CD4-positive, CD25-positive, alpha-beta regulatory T cell (primary cell): ENCODE results near the gene C19orf73. TPM values are rescaled to one million over a fixed set of nuclear protein-coding genes. Genes with fewer than 3 reads are reported as not detected.
"Not testable (repeated sequence)": the region's sequence is repeated elsewhere in the genome, so short reads cannot be mapped to it uniquely, and the experiment has no call there.

Source experiments
- ATAC-seq, 2 donors: fragments of 150-1000 bp; cut with Tn5 transposase; one replicate each; pipeline ENCODE4 v1.10.0; 2021; ENCODE audit warnings: low read depth in 2 of 2, moderate number of reproducible peaks in 2 of 2, moderate library complexity in 1 of 2
- DNase-seq, 3 donors: peaks; one replicate each; pipeline versions ENCODE4 v3.0.0 to v3.0.0-alpha.2; 2012 to 2022; ENCODE audit warnings: mixed read lengths in 1 of 3
- H3K27ac ChIP-seq: one replicate; pipeline ENCODE4 v1.7.0; 2013; ENCODE audit warnings: mild to moderate bottlenecking, low read length; ENCODE audit not compliant: insufficient read depth, poor library complexity, severe bottlenecking
- H3K27me3 ChIP-seq: one replicate; pipeline ENCODE4 v1.7.0; 2013; ENCODE audit warnings: low read length; ENCODE audit not compliant: control insufficient read depth, insufficient read depth
- H3K36me3 ChIP-seq: one replicate; pipeline ENCODE4 v1.7.0; 2013; ENCODE audit warnings: mild to moderate bottlenecking, low read length, moderate library complexity; ENCODE audit not compliant: control insufficient read depth, insufficient read depth
- H3K4me1 ChIP-seq: 2 replicates; pipeline ENCODE4 v1.7.0; 2013; ENCODE audit warnings: mild to moderate bottlenecking, low read length; ENCODE audit not compliant: insufficient read depth, control insufficient read depth, poor library complexity, severe bottlenecking
- H3K4me3 ChIP-seq: one replicate; pipeline ENCODE4 v1.7.0; 2013; ENCODE audit warnings: low read depth, mild to moderate bottlenecking, low read length, moderate library complexity
- H3K9me3 ChIP-seq, 2 experiments: 1 replicate in 1 of 2; 2 replicates in 1 of 2; pipeline ENCODE4 v1.7.0; 2013; ENCODE audit warnings: low read length in 2 of 2, mild to moderate bottlenecking in 1 of 2, moderate library complexity in 1 of 2; ENCODE audit not compliant: control insufficient read depth in 2 of 2
- H3K27ac Mint-ChIP-seq, 3 donors: one replicate each; pipeline ENCODE4 v1.8.0; 2020 to 2022; ENCODE audit warnings: mild to moderate bottlenecking in 3 of 3, mixed read lengths in 3 of 3, moderate library complexity in 2 of 3
- H3K27me3 Mint-ChIP-seq: one replicate; pipeline ENCODE4 v1.8.0; 2022; ENCODE audit warnings: mild to moderate bottlenecking, mixed read lengths
- H3K36me3 Mint-ChIP-seq: one replicate; pipeline ENCODE4 v1.8.0; 2020; ENCODE audit warnings: mixed read lengths
- H3K4me1 Mint-ChIP-seq, 4 donors: one replicate each; pipeline ENCODE4 v1.8.0; 2020 to 2022; ENCODE audit warnings: mixed read lengths in 4 of 4, mild to moderate bottlenecking in 1 of 4
- H3K4me3 Mint-ChIP-seq, 4 donors: one replicate each; pipeline ENCODE4 v1.8.0; 2020 to 2022; ENCODE audit warnings: mild to moderate bottlenecking in 4 of 4, mixed read lengths in 4 of 4, moderate library complexity in 3 of 4
- H3K9me3 Mint-ChIP-seq, 7 donors: one replicate each; pipeline ENCODE4 v1.8.0; 2020 to 2022; ENCODE audit warnings: mixed read lengths in 7 of 7, mild to moderate bottlenecking in 3 of 7, moderate library complexity in 2 of 7
- polyA plus RNA-seq, 4 donors: library from polyadenylated mRNA; unstranded; fragments of 300-500 nt; fragmentation: Illumina TruSeq; gene quantifications; one replicate each; pipeline ENCODE4 v1.2.3, GENCODE V29; 2021
- total RNA-seq: library from RNA; stranded (reverse); gene quantifications from one replicate; pipeline ENCODE4 v1.2.3, GENCODE V29; 2022

Gene C19orf73
- total and polyA plus RNA-seq, 5 donors from 2014 or later, result 1.1 to 3.7 (median 1.7) TPM

- ATAC-seq, result no peak
- peak overlapping the region in 2 of 3 donors; percentile 79 to 86 for H3K27ac Mint-ChIP-seq
- H3K4me1 Mint-ChIP-seq, result peaks cover 0 to 55% (median 25%) of the 10 kb centered on the region in 4 donors
- H3K36me3 Mint-ChIP-seq, result peaks cover 16% of the 10 kb centered on the region
- peaks cover 11% of the 10 kb centered on the region for H3K27me3 Mint-ChIP-seq
- Histone ChIP-seq H3K27ac (no peak overlapping the region), H3K4me3 (peak overlapping the region; percentile 95), H3K9me3 (no peaks in the 10 kb centered on the region), H3K36me3 (peaks cover 29% of the 10 kb centered on the region), H3K27me3 (no peaks in the 10 kb centered on the region), H3K4me1 (peaks cover 33% of the 10 kb centered on the region)
- no peak for DNase-seq
- H3K9me3 Mint-ChIP-seq, result peaks cover 0 to 2% (median 0%) of the 10 kb centered on the region in 7 donors
- H3K4me3 Mint-ChIP-seq, result peak overlapping the region; percentile 84 to 96 (median 93)
These were observed 32.6 kb downstream of the C19orf73 start for GRCh38 chr19:49086296-49086695.

DNA sequence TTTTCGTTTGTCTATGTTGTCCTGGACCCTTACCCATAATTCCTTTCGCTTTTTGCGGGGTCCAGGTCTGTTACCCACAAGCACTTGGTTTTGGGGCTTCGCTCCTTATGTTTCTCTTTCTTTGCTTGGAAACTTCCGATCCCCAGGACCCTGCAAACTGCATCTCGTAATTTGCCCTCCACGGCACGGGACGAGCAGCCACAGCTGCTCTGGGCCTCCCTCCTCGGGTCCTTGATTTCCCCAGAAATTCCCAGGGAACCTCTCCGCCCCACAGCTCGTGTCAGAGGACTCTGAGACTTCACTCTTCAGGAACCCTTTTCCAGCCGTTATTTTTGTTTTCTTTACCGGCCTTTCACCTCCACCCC, 33.1 kb downstream of the C19orf73 start:
- H3K27ac ChIP-seq, result peak overlapping the region; percentile 83
- Mint-ChIP-seq H3K27me3 (peaks cover 11% of the 10 kb centered on the region), H3K27ac (peak overlapping the region; percentile 79 to 99 (median 86)), H3K4me1 (peaks cover 0 to 52% (median 25%) of the 10 kb centered on the region in 4 donors), H3K9me3 (peaks cover 0 to 2% (median 0%) of the 10 kb centered on the region in 7 donors), H3K36me3 (peaks cover 15% of the 10 kb centered on the region), H3K4me3 (peak overlapping the region; percentile 84 to 96 (median 93))
- H3K4me3 ChIP-seq, result peak overlapping the region; percentile 95
- H3K4me1 ChIP-seq, result peaks cover 33% of the 10 kb centered on the region
- ATAC-seq (no peak), DNase-seq (no peak)
- H3K36me3 ChIP-seq, result peaks cover 25% of the 10 kb centered on the region
- no peaks in the 10 kb centered on the region for H3K9me3 ChIP-seq
- H3K27me3 ChIP-seq, result no peaks in the 10 kb centered on the region

DNA sequence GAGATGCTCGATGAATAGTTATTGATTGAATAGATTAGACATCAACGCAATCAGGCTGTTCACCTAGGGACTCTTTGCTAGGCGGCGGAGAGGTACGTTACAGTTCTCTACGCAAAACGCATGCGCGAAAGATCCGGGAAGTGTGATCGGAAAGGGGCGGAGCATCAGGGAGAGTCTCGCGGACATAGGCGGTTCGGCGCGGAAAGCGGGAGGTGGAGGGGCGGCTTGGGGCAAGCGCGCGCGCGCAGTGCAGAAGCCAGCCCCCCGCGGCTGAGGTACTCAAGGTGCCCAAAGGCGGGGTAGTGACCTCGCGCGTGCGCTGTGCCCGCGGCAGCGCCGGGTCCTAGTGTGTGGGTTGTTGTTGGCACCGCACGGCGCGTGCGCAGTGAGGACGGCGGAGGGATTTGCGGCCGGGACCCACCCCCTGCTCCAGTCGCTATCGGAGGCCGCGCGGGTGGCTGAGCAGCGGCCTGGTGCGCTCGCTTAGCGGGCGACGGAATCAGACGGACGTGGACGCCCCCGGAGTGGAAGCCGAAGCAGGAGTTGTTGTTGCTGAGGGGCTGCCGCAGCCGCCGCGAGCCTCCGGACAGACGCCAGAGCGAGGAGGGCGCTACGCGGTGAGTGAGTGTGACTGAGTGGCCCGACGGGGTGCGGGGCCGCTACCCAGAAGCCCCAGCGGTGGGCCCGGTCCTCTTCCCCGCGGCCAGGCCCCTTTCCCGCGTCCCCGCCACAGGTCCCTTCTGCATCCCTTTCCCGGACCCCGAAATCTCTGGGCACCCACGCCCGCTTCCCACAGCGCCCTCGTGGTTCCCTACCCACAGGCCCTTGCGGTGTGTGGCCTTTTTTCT, 33.7 kb downstream of the C19orf73 start, which contains the start of gene SNRNP70:
Gene SNRNP70, plus strand, starts transcription at position 432 of the 848 bp plus-strand sequence. CDS start 964 bp downstream, outside the sequence.
- DNase-seq (peak; percentile 99 to 100 (median 100)), ATAC-seq (peak; percentile 91 to 92)
- Histone ChIP-seq H3K27ac (peak within 1 kb of the TSS; percentile 83), H3K27me3 (no peaks in the 10 kb centered on the region), H3K4me1 (peaks cover 33% of the 10 kb centered on the region), H3K9me3 (no peaks in the 10 kb centered on the region), H3K4me3 (peak within 1 kb of the TSS; percentile 95), H3K36me3 (peaks cover 19% of the 10 kb centered on the region)
- Mint-ChIP-seq H3K4me3 (peak within 1 kb of the TSS; percentile 84 to 96 (median 93)), H3K4me1 (peaks cover 0 to 47% (median 26%) of the 10 kb centered on the region in 4 donors), H3K27ac (peak within 1 kb of the TSS; percentile 79 to 99 (median 86)), H3K9me3 (peaks cover 0 to 2% (median 0%) of the 10 kb centered on the region in 7 donors), H3K27me3 (peaks cover 11% of the 10 kb centered on the region), H3K36me3 (peaks cover 13% of the 10 kb centered on the region)

DNA sequence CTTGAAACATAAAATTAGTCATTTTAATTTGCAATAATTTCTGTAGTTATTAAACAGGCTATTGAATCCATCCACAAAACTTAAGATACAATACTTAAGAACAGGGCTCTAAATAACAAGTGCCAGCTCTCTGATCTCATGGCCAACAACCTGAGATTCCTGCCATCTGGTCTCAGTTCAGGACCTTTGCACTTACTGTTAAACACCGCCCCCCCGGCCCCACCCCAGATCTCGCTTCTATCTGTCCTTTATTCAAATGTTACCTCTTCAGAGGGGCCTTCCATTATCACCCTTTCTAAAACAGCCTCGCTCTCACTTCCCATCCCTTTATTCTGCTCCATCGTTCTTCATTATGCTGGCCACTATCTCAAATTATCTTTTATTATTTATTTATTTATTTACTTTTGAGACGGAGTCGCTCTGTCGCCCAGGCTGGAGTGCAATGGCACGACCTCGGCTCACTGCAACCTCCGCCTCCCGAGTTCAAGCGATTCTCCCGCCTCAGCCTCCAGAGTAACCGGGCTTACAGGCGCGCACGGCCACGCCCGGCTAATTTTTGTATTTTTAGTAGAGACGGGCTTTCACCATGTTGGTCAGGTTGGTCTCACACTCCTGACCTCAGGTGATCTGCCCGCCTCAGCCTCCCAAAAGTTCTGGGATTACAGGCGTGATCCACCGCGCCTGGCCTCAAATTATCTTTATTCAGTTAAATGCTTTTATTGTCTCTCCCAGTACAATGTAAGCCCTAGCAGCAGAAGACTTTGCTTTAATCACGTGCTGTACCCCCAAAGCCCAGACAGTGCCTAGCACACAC, 34.5 kb downstream of the C19orf73 start:
- H3K27me3 ChIP-seq, result no peaks in the 10 kb centered on the region
- Mint-ChIP-seq H3K27me3 (peaks cover 11% of the 10 kb centered on the region), H3K27ac (peak overlapping the region; percentile 79 to 99 (median 86)), H3K4me3 (peak overlapping the region; percentile 84 to 96 (median 93)), H3K36me3 (peaks cover 11% of the 10 kb centered on the region), H3K4me1 (peaks cover 0 to 44% (median 27%) of the 10 kb centered on the region in 4 donors), H3K9me3 (peaks cover 0 to 2% (median 0%) of the 10 kb centered on the region in 7 donors)
- H3K36me3 ChIP-seq, result peaks cover 13% of the 10 kb centered on the region
- peak overlapping the region; percentile 83 for H3K27ac ChIP-seq
- no peaks in the 10 kb centered on the region for H3K9me3 ChIP-seq
- ATAC-seq (no peak), DNase-seq (no peak)
- H3K4me3 ChIP-seq, result peak overlapping the region; percentile 85
- peaks cover 33% of the 10 kb centered on the region for H3K4me1 ChIP-seq

DNA sequence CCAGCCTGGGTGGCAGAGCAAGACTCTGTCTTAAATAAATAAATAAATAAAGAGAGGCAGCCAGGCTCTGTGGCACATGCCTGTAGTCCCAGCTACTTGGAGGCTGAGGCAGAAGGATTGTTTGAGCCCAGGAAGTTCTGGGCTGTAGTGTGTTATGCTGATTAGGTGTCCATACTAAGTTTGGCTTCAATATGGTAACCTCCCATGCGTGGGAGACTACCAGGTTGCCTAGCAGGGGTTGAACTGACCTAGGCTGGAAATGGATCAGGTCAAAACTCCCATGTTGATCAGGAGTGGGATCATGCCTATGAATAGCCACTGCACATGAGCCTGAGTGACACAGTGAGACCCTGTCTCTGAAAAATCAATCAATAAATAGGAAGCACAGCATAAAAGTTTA, 37.7 kb downstream of the C19orf73 start:
- ATAC-seq, result no peak
- H3K27ac Mint-ChIP-seq, result no peak overlapping the region
- peaks cover 0 to 2% (median 0%) of the 10 kb centered on the region in 7 donors for H3K9me3 Mint-ChIP-seq
- Histone ChIP-seq H3K4me3 (no peak overlapping the region), H3K27me3 (no peaks in the 10 kb centered on the region), H3K9me3 (no peaks in the 10 kb centered on the region), H3K4me1 (peaks cover 12% of the 10 kb centered on the region), H3K36me3 (no peaks in the 10 kb centered on the region), H3K27ac (no peak overlapping the region)
- DNase-seq, result no peak
- peaks cover 0 to 17% (median 10%) of the 10 kb centered on the region in 4 donors for H3K4me1 Mint-ChIP-seq
- H3K27me3 Mint-ChIP-seq, result peaks cover 15% of the 10 kb centered on the region
- H3K36me3 Mint-ChIP-seq, result peaks cover 2% of the 10 kb centered on the region
- peak overlapping the region in 1 of 4 donors; percentile 81 for H3K4me3 Mint-ChIP-seq

- H3K4me3 ChIP-seq, result no peak overlapping the region
- no peaks in the 10 kb centered on the region for H3K9me3 ChIP-seq
- Mint-ChIP-seq H3K27ac (no peak overlapping the region), H3K4me1 (peaks cover 0 to 12% (median 6%) of the 10 kb centered on the region in 4 donors), H3K36me3 (no peaks in the 10 kb centered on the region), H3K9me3 (peaks cover 0 to 2% (median 0%) of the 10 kb centered on the region in 7 donors), H3K27me3 (peaks cover 17% of the 10 kb centered on the region), H3K4me3 (no peak overlapping the region)
- no peaks in the 10 kb centered on the region for H3K27me3 ChIP-seq
- peaks cover 5% of the 10 kb centered on the region for H3K4me1 ChIP-seq
- no peaks in the 10 kb centered on the region for H3K36me3 ChIP-seq
- ATAC-seq (no peak), DNase-seq (no peak)
- no peak overlapping the region for H3K27ac ChIP-seq
These were observed 38.6 kb downstream of the C19orf73 start for GRCh38 chr19:49080392-49080791.

DNA sequence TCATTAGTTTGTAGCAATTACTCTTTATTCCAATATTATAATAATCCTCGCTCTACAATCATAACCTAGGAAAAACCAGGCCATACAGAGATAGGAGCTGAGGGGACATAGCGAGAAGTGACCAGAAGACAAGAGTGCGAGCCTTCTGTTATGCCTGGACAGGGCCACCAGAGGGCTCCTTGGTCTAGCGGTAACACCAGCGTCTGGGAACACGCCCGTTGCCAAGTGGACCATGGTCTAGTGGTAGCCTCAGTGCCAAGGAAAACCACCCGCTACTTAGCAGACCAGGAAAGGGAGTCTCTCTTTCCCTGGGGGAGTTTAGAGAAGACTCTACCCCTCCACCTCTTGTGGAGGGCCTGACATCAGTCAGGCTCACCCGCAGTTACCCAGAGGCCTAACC, 44.1 kb downstream of the C19orf73 start:
- peaks cover 53% of the 10 kb centered on the region for H3K27me3 Mint-ChIP-seq
- DNase-seq, H3K27ac Mint-ChIP-seq: not testable (repeated sequence)

More for the DNA sequence above, 44.1 kb downstream of the C19orf73 start:
- H3K4me1 ChIP-seq, ATAC-seq, H3K4me3 Mint-ChIP-seq, H3K27ac ChIP-seq, H3K36me3 Mint-ChIP-seq, H3K9me3 Mint-ChIP-seq, H3K9me3 ChIP-seq, H3K36me3 ChIP-seq, H3K4me3 ChIP-seq, H3K27me3 ChIP-seq: not testable (repeated sequence)
- peaks cover 0 to 14% (median 9%) of the 10 kb centered on the region in 4 donors for H3K4me1 Mint-ChIP-seq
